VCaP (cell line): ENCODE results near the gene ZFX.

Experiments used
- H3K27ac ChIP-seq: fragments of 450-650 bp; 2 replicates; pipeline ENCODE4 v1.5.1; 2017
- CTCF ChIP-seq: fragments of 450-650 bp; conservative IDR thresholded peaks from 2 replicates; pipeline ENCODE4 v1.5.1; 2017; ENCODE audit warnings: mild to moderate bottlenecking, moderate library complexity

The ZFX gene

GRCh38 chrX:24189490-24189889 lies 40.0 kb downstream of the ZFX start:
- no peak for TF ChIP-seq CTCF
- no peak overlapping the region for H3K27ac ChIP-seq

- no peak overlapping the region for H3K27ac ChIP-seq
- no peak for TF ChIP-seq CTCF
Measured at GRCh38 chrX:24190500-24191156, 41.1 kb downstream of the ZFX start.

- no peak for TF ChIP-seq CTCF
- no peak overlapping the region for H3K27ac ChIP-seq
Measured at GRCh38 chrX:24196509-24196908, 47.0 kb downstream of the ZFX start.

- no peak for TF ChIP-seq CTCF
- no peak overlapping the region for H3K27ac ChIP-seq
Measured at GRCh38 chrX:24198101-24198500, 48.6 kb downstream of the ZFX start.

- TF ChIP-seq CTCF, result no peak
- H3K27ac ChIP-seq, result no peak overlapping the region
Measured at GRCh38 chrX:24200133-24200532, 50.6 kb downstream of the ZFX start.

GRCh38 chrX:24201216-24201615 lies 51.7 kb downstream of the ZFX start:
- TF ChIP-seq CTCF, result no peak

GRCh38 chrX:24202465-24203031 lies 53.0 kb downstream of the ZFX start:
- no peak overlapping the region for H3K27ac ChIP-seq
- TF ChIP-seq CTCF, result no peak

More at GRCh38 chrX:24201216-24201615, 51.7 kb downstream of the ZFX start:
- no peak overlapping the region for H3K27ac ChIP-seq
